DMS79 (cell line): ENCODE results near the gene HPX.
"Not testable (repeated sequence)": the region's sequence is repeated elsewhere in the genome, so short reads cannot be mapped to it uniquely, and the experiment has no call there.

ENCODE experiments used
- DNase-seq: peaks from one replicate; lab custom pipeline; 2025; lab: John Stamatoyannopoulos, UW

Gene HPX

GRCh38 chr11:6415797-6416196 lies 25.0 kb downstream of the HPX start:
- DNase-seq: no peak

GRCh38 chr11:6414874-6415328 lies 25.9 kb downstream of the HPX start:
- DNase-seq: no peak

- DNase-seq: no peak
Measured at GRCh38 chr11:6413791-6414201, 27.0 kb downstream of the HPX start.

- no peak for DNase-seq
Measured at GRCh38 chr11:6411594-6412031, 29.2 kb downstream of the HPX start.

- DNase-seq: no peak
Measured at GRCh38 chr11:6410695-6411430, 29.9 kb downstream of the HPX start.

GRCh38 chr11:6406370-6406769 lies 34.4 kb downstream of the HPX start:
- no peak for DNase-seq

GRCh38 chr11:6405846-6406245 lies 34.9 kb downstream of the HPX start:
- no peak for DNase-seq

- DNase-seq: peak; percentile 69
Measured at GRCh38 chr11:6405052-6405667, 35.6 kb downstream of the HPX start.

- DNase-seq: no peak
Measured at GRCh38 chr11:6404342-6405051, 36.3 kb downstream of the HPX start.

GRCh38 chr11:6403539-6403938 lies 37.2 kb downstream of the HPX start:
- DNase-seq: no peak

- DNase-seq: no peak
Measured at GRCh38 chr11:6402561-6402981, 38.2 kb downstream of the HPX start.

GRCh38 chr11:6402061-6402470 lies 38.7 kb downstream of the HPX start:
- DNase-seq: no peak

- no peak for DNase-seq
Measured at GRCh38 chr11:6401464-6401863, 39.3 kb downstream of the HPX start.

GRCh38 chr11:6400431-6401345 lies 40.1 kb downstream of the HPX start:
- DNase-seq: no peak

- DNase-seq: no peak
Measured at GRCh38 chr11:6397636-6398035, 43.2 kb downstream of the HPX start.

GRCh38 chr11:6397156-6397555 lies 43.6 kb downstream of the HPX start:
- DNase-seq: no peak

- DNase-seq: no peak
Measured at GRCh38 chr11:6395470-6396060, 45.2 kb downstream of the HPX start.

- DNase-seq: no peak
Measured at GRCh38 chr11:6393989-6394670, 46.7 kb downstream of the HPX start.

GRCh38 chr11:6392251-6392650 lies 48.5 kb downstream of the HPX start:
- not testable (repeated sequence) for DNase-seq

GRCh38 chr11:6391537-6392134 lies 49.2 kb downstream of the HPX start:
- DNase-seq: no peak
